HepG2 (cell line): ENCODE results near the gene ZNF30. TPM values are rescaled to one million over a fixed set of nuclear protein-coding genes. Genes with fewer than 3 reads are reported as not detected.

Experiments used
- ATF7 ChIP-seq, 2 experiments: fragments of 450-650 bp in 1 of 2; sonication (generic) in 1 of 2; formaldehyde crosslinking in 1 of 2; IDR thresholded peaks; 2 replicates each; pipeline versions ENCODE4 v1.4.0 to v1.6.1; 2016 to 2020; ENCODE audit warnings: antibody characterized with exemption in 1 of 2, mild to moderate bottlenecking in 1 of 2, missing genetic modification reagents in 1 of 2
- CCDC6 ChIP-seq: sonication (generic); formaldehyde crosslinking; IDR thresholded peaks from 2 replicates; pipeline ENCODE4 v1.8.1; 2022; ENCODE audit warnings: mild to moderate bottlenecking, missing genetic modification reagents, moderate library complexity
- ERF ChIP-seq: IDR thresholded peaks from 2 replicates; pipeline ENCODE4 v1.6.1; 2018; ENCODE audit warnings: missing biosample characterization, missing genetic modification reagents
- GFI1 ChIP-seq: sonication (generic); formaldehyde crosslinking; IDR thresholded peaks from 2 replicates; pipeline ENCODE4 v1.5.0; 2020; ENCODE audit warnings: missing genetic modification reagents, mild to moderate bottlenecking, borderline replicate concordance
- MAFK ChIP-seq, 2 experiments: IDR thresholded peaks in 1 of 2; conservative IDR thresholded peaks in 1 of 2; 2 replicates each; pipeline ENCODE4 v1.6.1; 2011; ENCODE audit warnings: improper control_type of control experiment in 2 of 2, low read length in 2 of 2
- MEIS1 ChIP-seq: sonication (generic); formaldehyde crosslinking; IDR thresholded peaks from 2 replicates; pipeline ENCODE4 v1.9.0; 2021; ENCODE audit warnings: mild to moderate bottlenecking, missing genetic modification reagents, moderate library complexity, borderline replicate concordance
- MTA3 ChIP-seq: sonication (generic); formaldehyde crosslinking; IDR thresholded peaks from 2 replicates; pipeline ENCODE4 v1.4.0; 2020; ENCODE audit warnings: missing genetic modification reagents
- NFYB ChIP-seq: sonication (generic); formaldehyde crosslinking; IDR thresholded peaks from 2 replicates; pipeline ENCODE4 v1.4.0; 2020; ENCODE audit warnings: missing genetic modification reagents
- RBM39 ChIP-seq: fragments of 200-400 bp; formaldehyde crosslinking; IDR thresholded peaks from one replicate; pipeline ENCODE4 v1.6.1; 2018; ENCODE audit warnings: antibody characterized with exemption, mild to moderate bottlenecking, low read depth, low read length; ENCODE audit not compliant: poor library complexity, severe bottlenecking
- REXO4 ChIP-seq: sonication (generic); formaldehyde crosslinking; IDR thresholded peaks from 2 replicates; pipeline ENCODE4 v1.8.0; 2022; ENCODE audit warnings: missing genetic modification reagents, mild to moderate bottlenecking, borderline replicate concordance
- SIN3A ChIP-seq: IDR thresholded peaks from 2 replicates; pipeline ENCODE4 v1.6.1; 2011; ENCODE audit warnings: low read depth, mild to moderate bottlenecking, control low read depth, low read length, borderline replicate concordance
- ZKSCAN1 ChIP-seq: fragments of 150-350 bp; IDR thresholded peaks from 2 replicates; pipeline ENCODE4 v1.6.1; 2014; ENCODE audit warnings: low read length
- ZNF20 ChIP-seq: sonication (generic); formaldehyde crosslinking; IDR thresholded peaks from 2 replicates; pipeline ENCODE4 v1.4.0; 2020; ENCODE audit warnings: mild to moderate bottlenecking, moderate library complexity, missing genetic modification reagents
- ZNF234 ChIP-seq: sonication (generic); formaldehyde crosslinking; conservative IDR thresholded peaks from 2 replicates; pipeline ENCODE4 v1.5.1; 2020; ENCODE audit warnings: mild to moderate bottlenecking, missing genetic modification reagents
- ZNF263 ChIP-seq: sonication (generic); formaldehyde crosslinking; IDR thresholded peaks from 2 replicates; pipeline ENCODE4 v1.4.0; 2020; ENCODE audit warnings: missing genetic modification reagents
- ZNF264 ChIP-seq: sonication (generic); formaldehyde crosslinking; IDR thresholded peaks from 2 replicates; pipeline ENCODE4 v1.4.0; 2020; ENCODE audit warnings: missing genetic modification reagents
- ZNF563 ChIP-seq: sonication (generic); formaldehyde crosslinking; IDR thresholded peaks from 2 replicates; pipeline ENCODE4 v1.8.0; 2022; ENCODE audit warnings: mild to moderate bottlenecking, moderate library complexity, missing genetic modification reagents
- ZNF567 ChIP-seq: sonication (generic); formaldehyde crosslinking; IDR thresholded peaks from 2 replicates; pipeline ENCODE4 v1.8.1; 2023; ENCODE audit warnings: mild to moderate bottlenecking, missing genetic modification reagents, borderline replicate concordance
- ZNF577 ChIP-seq: sonication (generic); formaldehyde crosslinking; IDR thresholded peaks from 2 replicates; pipeline ENCODE4 v1.4.0; 2020; ENCODE audit warnings: mild to moderate bottlenecking, low read depth, missing genetic modification reagents, borderline replicate concordance
- ZNF670 ChIP-seq: sonication (generic); formaldehyde crosslinking; IDR thresholded peaks from 2 replicates; pipeline ENCODE4 v1.8.0; 2022; ENCODE audit warnings: mild to moderate bottlenecking, missing genetic modification reagents, borderline replicate concordance
- ZNF772 ChIP-seq: sonication (generic); formaldehyde crosslinking; IDR thresholded peaks from 2 replicates; pipeline ENCODE4 v1.5.0; 2020; ENCODE audit warnings: mild to moderate bottlenecking, missing genetic modification reagents
- ZNF775 ChIP-seq: sonication (generic); formaldehyde crosslinking; IDR thresholded peaks from 2 replicates; pipeline ENCODE4 v1.4.0; 2020; ENCODE audit warnings: missing genetic modification reagents, mild to moderate bottlenecking, moderate library complexity, borderline replicate concordance
- ZNF879 ChIP-seq: sonication (generic); formaldehyde crosslinking; IDR thresholded peaks from 2 replicates; pipeline ENCODE4 v1.8.1; 2023; ENCODE audit warnings: missing genetic modification reagents
- polyA plus RNA-seq, 8 experiments: library from polyadenylated mRNA; depleted of rRNA in 3 of 8; stranded (reverse) in 7 of 8; unstranded in 1 of 8; fragments of >200 nt; fragmentation: Illumina TruSeq in 4 of 8; extraction: Trizol in 4 of 8; gene quantifications; 2 replicates each; pipeline versions ENCODE4 v1.2.1 to v1.2.3, GENCODE V29; 2011 to 2016; ENCODE audit warnings: low read depth in 4 of 8, missing spikeins in 1 of 8, mixed read lengths in 1 of 8; ENCODE audit not compliant: insufficient read depth in 1 of 8
- total RNA-seq, 5 experiments: library from RNA; depleted of rRNA; stranded (reverse); fragments of >200 nt; fragmentation: Illumina TruSeq; extraction: Trizol; gene quantifications; 2 replicates each; pipeline ENCODE4 v1.2.3, GENCODE V29; 2016; ENCODE audit warnings: low read depth in 1 of 5
- TF ChIP-seq, protein P1 (sequence below): sonication (generic); formaldehyde crosslinking; IDR thresholded peaks from 2 replicates; pipeline ENCODE4 v1.5.0; 2020; ENCODE audit warnings: missing genetic modification reagents
- TF ChIP-seq, protein P2 (sequence below): sonication (generic); formaldehyde crosslinking; IDR thresholded peaks from 2 replicates; pipeline ENCODE4 v1.8.0; 2022; ENCODE audit warnings: missing genetic modification reagents, mild to moderate bottlenecking, inconsistent platforms, borderline replicate concordance
- TF ChIP-seq, protein P3 (sequence below): sonication (generic); formaldehyde crosslinking; IDR thresholded peaks from 2 replicates; pipeline ENCODE4 v1.5.0; 2020; ENCODE audit warnings: mild to moderate bottlenecking, missing genetic modification reagents

ZNF30 gene
- total and polyA plus RNA-seq, 2 of the 13 experiments (the other 11 are each of a cell fraction or from before 2014, with no cell fraction given) = 2.3 to 4.4 TPM

DNA sequence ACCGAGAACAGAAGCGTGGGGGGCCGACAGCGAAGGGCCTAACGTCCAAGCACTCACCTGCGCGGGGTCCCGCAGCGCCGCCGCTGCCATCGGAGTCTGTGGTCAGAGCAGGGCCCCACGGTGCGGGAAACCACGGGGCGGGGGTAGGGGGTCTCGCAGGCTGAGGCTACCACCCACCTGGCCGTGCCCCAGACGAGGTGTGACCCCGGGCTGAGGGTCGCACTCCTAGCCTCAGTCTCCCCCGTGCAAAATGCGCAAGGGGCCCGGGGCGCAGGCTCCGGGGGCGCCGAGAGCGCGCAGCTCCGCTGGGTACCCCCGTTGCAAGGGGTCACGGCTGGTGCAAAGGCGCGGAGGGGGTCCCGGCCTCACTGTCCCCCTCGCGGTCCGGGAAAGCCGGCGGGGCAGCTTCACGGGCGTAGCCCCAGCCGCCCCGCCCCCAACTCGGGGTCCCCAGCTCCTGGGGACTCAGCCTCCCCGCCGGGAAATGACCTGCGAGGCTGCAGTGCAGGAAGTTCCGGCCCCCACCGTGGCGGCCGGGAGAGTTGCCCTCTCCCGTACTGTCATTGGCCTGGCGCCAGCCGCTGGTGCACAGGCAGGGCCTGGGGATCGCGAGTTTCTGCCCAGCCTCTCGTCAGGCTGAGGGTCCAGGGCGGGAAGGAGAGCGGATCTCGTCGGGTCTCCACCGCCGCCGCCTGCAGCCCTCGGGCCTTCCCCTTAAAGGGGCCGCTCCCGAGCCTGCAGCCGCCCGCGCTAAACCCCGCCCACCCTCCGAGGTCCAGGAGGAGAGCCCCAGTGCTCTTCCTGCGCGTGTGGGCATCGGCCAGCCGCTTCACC lies 37.1 kb downstream of the ZNF30 start, which contains the start of gene ZNF792 (continued):
- TF ChIP-seq, protein P1, sequence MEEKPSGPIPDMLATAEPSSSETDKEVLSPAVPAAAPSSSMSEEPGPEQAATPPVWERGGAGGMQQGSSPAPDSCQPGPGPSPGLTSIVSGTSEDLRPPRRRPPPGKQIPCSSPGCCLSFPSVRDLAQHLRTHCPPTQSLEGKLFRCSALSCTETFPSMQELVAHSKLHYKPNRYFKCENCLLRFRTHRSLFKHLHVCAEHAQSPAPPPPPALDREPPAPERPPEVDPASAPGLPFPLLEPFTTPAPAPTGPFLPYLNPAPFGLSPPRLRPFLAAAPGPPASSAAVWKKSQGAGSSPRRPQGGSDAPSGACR (CRISPR knock-in tag) = peak; percentile 73; the same call in 1 of the 2 replicates
- TF ChIP-seq MTA3 (CRISPR knock-in tag) (no peak), ZNF775 (CRISPR knock-in tag) (peak; percentile 68; the same call in 1 of the 2 replicates), ZNF577 (CRISPR knock-in tag) (no peak), CCDC6 (no peak), ZNF234 (0 out of 2 replicates have a peak, but pooled peaks have one; percentile 57), REXO4 (CRISPR knock-in tag) (no peak), ZNF20 (no peak), ZNF563 (CRISPR knock-in tag) (no peak), ZNF670 (CRISPR knock-in tag) (no peak), ATF7 (IDR thresholded peaks at IDR 0.05) (no peak), ATF7 (CRISPR knock-in tag; IDR thresholded peaks at IDR 0.05) (no peak), ZNF264 (CRISPR knock-in tag) (0 out of 2 replicates have a peak, but pooled peaks have one; percentile 20), ZKSCAN1 (no peak), MEIS1 (CRISPR knock-in tag) (no peak), SIN3A (peak; percentile 30; the same call in 1 of the 2 replicates), ZNF879 (CRISPR knock-in tag) (no peak), MAFK (conservative IDR thresholded peaks at IDR 0.05 in 1 of 2, IDR thresholded peaks at IDR 0.05 in 1 of 2; ENCODE audit: low read length in 2 of 2) (no peak), ERF (CRISPR knock-in tag) (peak; percentile 47; the same call in 1 of the 2 replicates), ZNF772 (CRISPR knock-in tag) (peak; percentile 39; the same call in 1 of the 2 replicates), GFI1 (no peak), ZNF263 (no peak), RBM39 (no peak), NFYB (CRISPR knock-in tag) (no peak; the same call in 1 of the 2 replicates), ZNF567 (CRISPR knock-in tag) (no peak)
- TF ChIP-seq, protein P2, sequence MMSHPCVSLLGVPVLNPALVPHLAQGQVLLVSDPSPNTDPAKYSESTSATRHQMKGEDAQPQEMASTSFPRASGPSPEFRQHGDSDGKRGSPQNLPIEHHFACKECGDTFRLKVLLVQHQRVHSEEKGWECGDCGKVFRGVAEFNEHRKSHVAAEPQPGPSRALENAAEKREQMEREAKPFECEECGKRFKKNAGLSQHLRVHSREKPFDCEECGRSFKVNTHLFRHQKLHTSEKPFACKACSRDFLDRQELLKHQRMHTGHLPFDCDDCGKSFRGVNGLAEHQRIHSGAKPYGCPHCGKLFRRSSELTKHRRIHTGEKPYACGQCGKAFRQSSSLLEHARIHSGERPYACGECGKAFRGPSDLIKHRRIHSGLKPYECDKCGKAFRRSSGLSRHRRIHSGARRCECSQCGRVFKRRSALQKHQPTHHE (CRISPR knock-in tag) = no peak
- TF ChIP-seq, protein P3, sequence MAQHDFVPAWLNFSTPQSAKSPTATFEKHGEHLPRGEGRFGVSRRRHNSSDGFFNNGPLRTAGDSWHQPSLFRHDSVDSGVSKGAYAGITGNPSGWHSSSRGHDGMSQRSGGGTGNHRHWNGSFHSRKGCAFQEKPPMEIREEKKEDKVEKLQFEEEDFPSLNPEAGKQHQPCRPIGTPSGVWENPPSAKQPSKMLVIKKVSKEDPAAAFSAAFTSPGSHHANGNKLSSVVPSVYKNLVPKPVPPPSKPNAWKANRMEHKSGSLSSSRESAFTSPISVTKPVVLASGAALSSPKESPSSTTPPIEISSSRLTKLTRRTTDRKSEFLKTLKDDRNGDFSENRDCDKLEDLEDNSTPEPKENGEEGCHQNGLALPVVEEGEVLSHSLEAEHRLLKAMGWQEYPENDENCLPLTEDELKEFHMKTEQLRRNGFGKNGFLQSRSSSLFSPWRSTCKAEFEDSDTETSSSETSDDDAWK (CRISPR knock-in tag) = no peak
